Pancreas (tissue), 10 donors: Measurements from ENCODE around the gene TTC4. TPM values are rescaled to one million over a fixed set of nuclear protein-coding genes. Genes with fewer than 3 reads are reported as not detected.
A peak's percentile ranks its signal among the peaks of the same experiment; 100 is the strongest.

Experiments used
- ATAC-seq, 4 donors: fragments of 200-7000 bp; cut with Tn5 transposase; one replicate each; pipeline versions ENCODE4 v1.8.0 to v1.9.1; 2020; ENCODE audit warnings: mild to moderate bottlenecking in 4 of 4, moderate library complexity in 4 of 4
- DNase-seq, 6 donors: peaks; one replicate each; pipeline ENCODE4 v3.0.0-alpha.2; 2020
- FAIRE-seq: peaks from 2 replicates; lab custom pipeline; 2012; peaks lifted over from hg19 to GRCh38; lab: Jason Lieb, UNC
- H3K27ac ChIP-seq, 4 donors: fragments of 200-600 bp; sonication (generic); 1 replicate in 3 of 4; 2 replicates in 1 of 4; pipeline versions ENCODE4 v1.5.0 to v1.8.0; 2020
- H3K27me3 ChIP-seq, 4 donors: fragments of 200-600 bp; one replicate each; pipeline ENCODE4 v1.8.0; 2021
- H3K36me3 ChIP-seq, 3 donors: fragments of 200-600 bp; sonication (generic) in 1 of 3; one replicate each; pipeline versions ENCODE4 v1.5.0 to v1.8.0; 2020 to 2021
- H3K4me1 ChIP-seq, 3 donors: fragments of 200-600 bp; one replicate each; pipeline ENCODE4 v1.8.0; 2021
- H3K4me3 ChIP-seq, 4 donors: fragments of 200-600 bp; sonication (generic) in 2 of 4; one replicate each; pipeline versions ENCODE4 v1.5.0 to v1.8.0; 2020 to 2021
- H3K9me3 ChIP-seq, 4 donors: fragments of 200-600 bp; one replicate each; pipeline ENCODE4 v1.8.0; 2021
- WGBS, 2 donors: extraction: QIAGEN DNeasy Blood & Tissue Kit; methylation state at CpG; one replicate each; pipeline ENCODE4 v1.1.7; 2013; 5-methylcytosine and 5-hydroxymethylcytosine counted together
- intact Hi-C, 3 donors: fragments of 100-400 bp; cut with DNase I; formaldehyde crosslinking; loops; one replicate each; pipeline versions ENCODE4 v1.11.1 to v1.14.2; 2022
- polyA plus RNA-seq, 2 donors: library from polyadenylated mRNA; stranded (reverse); fragments of 200-250 nt; gene quantifications; one replicate each; pipeline ENCODE4 v1.2.3, GENCODE V29; 2013
- total RNA-seq, 6 donors: library from RNA; stranded (reverse); fragmentation: NEBNext Ultra II Directional in 4 of 6; extraction: Animal tissue kit (Norgen Biotek cat#: 25700) in 4 of 6; gene quantifications; one replicate each; pipeline versions ENCODE4 v1.2.1 to v1.2.4, GENCODE V29; 2021 to 2023
- TF ChIP-seq, protein P1 (sequence below), 4 donors: fragments of 200-600 bp; sonication (generic) in 3 of 4; IDR thresholded peaks; one replicate each; pipeline versions ENCODE4 v1.5.0 to v1.8.0; 2021; ENCODE audit warnings: antibody characterized with exemption in 4 of 4
- donor health status: healthy with polysubstance abuse.
- donor health status: DM: no; HTN: no; CAD: no; lungs with moderate emphysema.
- donor health status: DM: no; HTN: no; CAD: no.
- donor health status: control.
- donor health status: control.
- donor health status: Bipolar disorder and iron deficiency.
- donor health status: DM: yes; HTN: yes; CAD: no.
- donor health status: DM: no; HTN: no; CAD: no.
- donor health status: DM: no; HTN: no; CAD: no.
- donor health status: DM: yes; HTN: yes; CAD: no.

The TTC4 gene
- total and polyA plus RNA-seq, 8 donors = 4.5 to 14.4 (median 7.3) TPM

GRCh38 chr1:54671985-54672608 is 43.6 kb upstream of the TTC4 start:
- peak; percentile 56 to 94 (median 81) for ATAC-seq
- H3K36me3 ChIP-seq = no peaks in the 10 kb centered on the region
- H3K4me1 ChIP-seq = no peaks in the 10 kb centered on the region
- WGBS, 2 donors = 51 to 59% methylated on average over 6 of the region's 6 CpGs
- TF ChIP-seq, protein P1, sequence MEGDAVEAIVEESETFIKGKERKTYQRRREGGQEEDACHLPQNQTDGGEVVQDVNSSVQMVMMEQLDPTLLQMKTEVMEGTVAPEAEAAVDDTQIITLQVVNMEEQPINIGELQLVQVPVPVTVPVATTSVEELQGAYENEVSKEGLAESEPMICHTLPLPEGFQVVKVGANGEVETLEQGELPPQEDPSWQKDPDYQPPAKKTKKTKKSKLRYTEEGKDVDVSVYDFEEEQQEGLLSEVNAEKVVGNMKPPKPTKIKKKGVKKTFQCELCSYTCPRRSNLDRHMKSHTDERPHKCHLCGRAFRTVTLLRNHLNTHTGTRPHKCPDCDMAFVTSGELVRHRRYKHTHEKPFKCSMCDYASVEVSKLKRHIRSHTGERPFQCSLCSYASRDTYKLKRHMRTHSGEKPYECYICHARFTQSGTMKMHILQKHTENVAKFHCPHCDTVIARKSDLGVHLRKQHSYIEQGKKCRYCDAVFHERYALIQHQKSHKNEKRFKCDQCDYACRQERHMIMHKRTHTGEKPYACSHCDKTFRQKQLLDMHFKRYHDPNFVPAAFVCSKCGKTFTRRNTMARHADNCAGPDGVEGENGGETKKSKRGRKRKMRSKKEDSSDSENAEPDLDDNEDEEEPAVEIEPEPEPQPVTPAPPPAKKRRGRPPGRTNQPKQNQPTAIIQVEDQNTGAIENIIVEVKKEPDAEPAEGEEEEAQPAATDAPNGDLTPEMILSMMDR (IDR thresholded peaks at IDR 0.05) = peak; percentile 22 to 50 (median 42)
- H3K4me3 ChIP-seq = no peak overlapping the region
- no peaks in the 10 kb centered on the region for H3K9me3 ChIP-seq
- no peaks in the 10 kb centered on the region for H3K27me3 ChIP-seq
- peak in 4 of 6 donors; percentile 9 to 60 (median 44) for DNase-seq
- no peak for FAIRE-seq
- H3K27ac ChIP-seq = no peak overlapping the region
- intact Hi-C loops = loop anchor here in 1 of 3 donors (5.0 kb wide), 1 partner anchor 140 kb away; no protein-coding TSS in a partner anchor

- Histone ChIP-seq H3K4me3 (no peak overlapping the region), H3K27me3 (no peaks in the 10 kb centered on the region), H3K36me3 (no peaks in the 10 kb centered on the region), H3K4me1 (no peaks in the 10 kb centered on the region), H3K9me3 (no peaks in the 10 kb centered on the region), H3K27ac (no peak overlapping the region)
- TF ChIP-seq, protein P1 (IDR thresholded peaks at IDR 0.05) = no peak
- WGBS, 2 donors = 65 to 78% methylated on average over 17 of the region's 17 CpGs
- FAIRE-seq (no peak), DNase-seq (no peak), ATAC-seq (no peak)
- intact Hi-C loops = no loop called here
Measured at GRCh38 chr1:54678776-54679643, 36.7 kb upstream of the TTC4 start.

DNA sequence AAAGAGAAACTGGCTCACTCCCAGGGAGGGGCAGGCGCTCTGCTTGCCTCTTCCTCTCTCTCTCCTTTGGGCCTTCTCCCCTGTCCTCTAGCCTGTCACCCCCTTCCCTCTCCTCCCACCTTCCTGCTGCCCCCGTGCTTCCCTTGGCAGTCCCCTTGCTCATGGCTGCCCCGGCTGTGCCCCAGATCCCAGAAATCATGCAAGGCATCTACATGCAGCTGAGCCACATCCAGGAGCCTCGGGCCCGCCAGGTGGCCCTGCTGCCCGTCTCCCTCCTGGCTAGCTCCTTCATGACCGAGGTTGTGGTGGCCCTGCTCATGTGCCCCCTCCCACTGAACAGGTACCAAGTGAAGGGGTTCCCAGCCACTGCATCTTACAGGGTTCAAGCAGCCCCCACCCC is 36.0 kb upstream of the TTC4 start:
- no peak for DNase-seq
- Histone ChIP-seq H3K27me3 (no peaks in the 10 kb centered on the region), H3K4me3 (no peak overlapping the region), H3K36me3 (no peaks in the 10 kb centered on the region), H3K9me3 (no peaks in the 10 kb centered on the region), H3K4me1 (no peaks in the 10 kb centered on the region), H3K27ac (no peak overlapping the region)
- FAIRE-seq = no peak
- WGBS, 2 donors = 74 to 88% methylated on average over 7 of the region's 7 CpGs
- TF ChIP-seq, protein P1 (IDR thresholded peaks at IDR 0.05) = no peak
- intact Hi-C loops = no loop called here
- no peak for ATAC-seq

GRCh38 chr1:54680387-54680786 is 35.3 kb upstream of the TTC4 start:
- ATAC-seq (no peak), DNase-seq (no peak), FAIRE-seq (no peak)
- no peak overlapping the region for H3K4me3 ChIP-seq
- no peaks in the 10 kb centered on the region for H3K4me1 ChIP-seq
- WGBS, 2 donors = 77 to 80% methylated on average over 8 of the region's 8 CpGs
- intact Hi-C loops = no loop called here
- H3K27ac ChIP-seq = no peak overlapping the region
- H3K36me3 ChIP-seq = no peaks in the 10 kb centered on the region
- H3K9me3 ChIP-seq = no peaks in the 10 kb centered on the region
- no peaks in the 10 kb centered on the region for H3K27me3 ChIP-seq
- TF ChIP-seq, protein P1 (IDR thresholded peaks at IDR 0.05) = no peak
